ENCODE results near the gene GATAD2A. TPM values are rescaled to one million over a fixed set of nuclear protein-coding genes. Genes with fewer than 3 reads are reported as not detected.
A peak's percentile ranks its signal among the peaks of the same experiment; 100 is the strongest.

Gene GATAD2A
- total and polyA plus RNA-seq, 2 donors from 2014 or later = 18.0 to 91.0 TPM

GRCh38 chr19:19409205-19409604 is 3.7 kb downstream of the GATAD2A start:
- H3K36me3 ChIP-seq (ENCODE audit: control insufficient read depth in 2 of 3, insufficient read depth in 3 of 3, low read length in 3 of 3) = no peaks in the 10 kb centered on the region
- H3K4me3 ChIP-seq (ENCODE audit: low read length in 3 of 3) = no peak overlapping the region
- intact Hi-C loops (cut with DNase I) = no loop called here
- no peak overlapping the region for H3K9ac ChIP-seq (ENCODE audit: low read length in 3 of 3)
- no peak for DNase-seq
- peaks cover 0 to 32% (median 30%) of the 10 kb centered on the region in 3 donors for H3K4me1 ChIP-seq (ENCODE audit: control insufficient read depth in 2 of 3, insufficient read depth in 2 of 3, low read depth in 1 of 3, low read length in 3 of 3)
- FAIRE-seq = no peak
- no peaks in the 10 kb centered on the region for H3K9me3 ChIP-seq (ENCODE audit: control insufficient read depth in 2 of 3, insufficient read depth in 1 of 3, low read length in 3 of 3)
- no peaks in the 10 kb centered on the region for H3K27me3 ChIP-seq (ENCODE audit: control insufficient read depth, insufficient read depth, low read length)
- TF ChIP-seq CTCF (IDR thresholded peaks at IDR 0.05; ENCODE audit: borderline replicate concordance, extremely low read depth, insufficient read depth) = no peak
- no peak overlapping the region for H3K27ac ChIP-seq (ENCODE audit: low read depth in 2 of 2, low read length in 2 of 2)

DNA sequence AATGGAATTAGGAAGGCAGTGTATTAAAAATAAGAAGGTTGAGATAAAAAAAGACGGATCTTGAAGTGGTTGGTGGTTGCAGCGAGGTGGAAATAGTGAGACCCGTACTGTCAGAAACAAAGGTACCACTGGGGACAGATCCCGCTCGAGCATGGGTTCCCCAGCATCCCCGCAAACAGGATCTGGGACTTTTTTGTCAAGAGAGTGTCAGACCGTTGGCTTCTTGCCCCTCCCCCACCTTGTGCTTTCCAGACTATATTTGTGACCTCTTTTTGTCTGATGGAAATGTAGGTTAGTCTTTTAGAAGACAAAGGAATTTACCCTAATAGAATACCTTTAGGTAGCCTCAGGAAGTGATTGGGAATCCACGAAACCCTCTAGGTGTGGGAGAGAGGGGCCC is 4.2 kb downstream of the GATAD2A start:
- Histone ChIP-seq H3K4me3 (ENCODE audit: low read length in 3 of 3) (no peak overlapping the region), H3K9me3 (ENCODE audit: control insufficient read depth in 2 of 3, insufficient read depth in 1 of 3, low read length in 3 of 3) (no peaks in the 10 kb centered on the region), H3K4me1 (ENCODE audit: control insufficient read depth in 2 of 3, insufficient read depth in 2 of 3, low read depth in 1 of 3, low read length in 3 of 3) (peaks cover 0 to 32% (median 30%) of the 10 kb centered on the region in 3 donors), H3K27ac (ENCODE audit: low read depth in 2 of 2, low read length in 2 of 2) (no peak overlapping the region), H3K9ac (ENCODE audit: low read length in 3 of 3) (no peak overlapping the region), H3K27me3 (ENCODE audit: control insufficient read depth, insufficient read depth, low read length) (no peaks in the 10 kb centered on the region), H3K36me3 (ENCODE audit: control insufficient read depth in 2 of 3, insufficient read depth in 3 of 3, low read length in 3 of 3) (no peaks in the 10 kb centered on the region)
- FAIRE-seq (no peak), DNase-seq (no peak)
- intact Hi-C loops (cut with DNase I) = no loop called here
- TF ChIP-seq CTCF (IDR thresholded peaks at IDR 0.05; ENCODE audit: borderline replicate concordance, extremely low read depth, insufficient read depth) = no peak

DNA sequence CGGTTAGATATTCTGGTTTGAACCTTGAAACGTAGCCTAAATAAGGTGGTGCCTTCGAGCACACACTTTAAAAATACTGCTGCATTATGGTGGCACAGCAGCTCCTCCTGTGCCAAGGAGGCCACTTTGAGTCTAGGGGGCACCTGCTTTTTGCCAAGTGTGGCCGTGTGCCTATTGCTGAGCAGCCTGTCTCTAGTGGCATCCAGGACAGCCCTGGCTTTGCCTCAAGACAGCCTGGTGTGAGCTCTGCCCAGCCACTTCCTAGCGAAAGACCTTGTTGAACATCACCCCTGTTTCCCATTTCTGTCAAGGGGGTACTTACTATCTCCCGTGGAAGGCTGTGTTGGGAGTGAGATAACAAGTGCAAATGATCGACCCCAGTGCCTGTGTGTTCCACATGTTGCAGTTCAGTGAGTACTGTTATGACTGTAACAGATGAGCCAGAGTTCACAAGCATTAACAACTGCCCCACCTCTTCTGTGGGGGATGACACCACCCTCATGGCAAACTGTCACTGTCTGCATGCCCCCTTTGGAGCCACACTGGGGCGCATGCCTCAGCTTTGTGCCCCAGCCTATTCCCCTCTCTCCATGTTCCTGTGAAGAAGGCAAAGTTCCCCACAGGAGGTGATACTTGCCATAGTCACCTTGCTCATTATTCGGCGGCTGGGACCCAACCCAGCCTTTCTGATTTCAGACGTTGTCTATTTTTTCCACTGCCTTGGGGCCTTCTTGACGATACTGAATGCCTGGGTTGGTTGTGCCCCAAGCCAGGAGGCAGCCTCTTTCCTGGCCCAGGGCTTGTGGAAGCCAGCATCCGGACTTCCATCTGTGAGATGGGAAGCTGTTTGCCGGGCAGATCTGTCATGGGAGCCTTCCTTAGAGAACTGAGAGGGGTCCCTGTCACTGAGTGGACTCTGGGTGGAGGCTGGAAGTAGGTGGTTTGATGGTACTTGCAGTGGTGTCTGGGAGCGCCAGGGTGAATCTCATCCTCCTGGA is 5.4 kb downstream of the GATAD2A start:
- Histone ChIP-seq H3K4me1 (ENCODE audit: control insufficient read depth in 2 of 3, insufficient read depth in 2 of 3, low read depth in 1 of 3, low read length in 3 of 3) (peaks cover 0 to 28% (median 28%) of the 10 kb centered on the region in 3 donors), H3K27ac (ENCODE audit: low read depth in 2 of 2, low read length in 2 of 2) (peak overlapping the region in 1 of 2 donors; percentile 8), H3K9ac (ENCODE audit: low read length in 3 of 3) (no peak overlapping the region), H3K27me3 (ENCODE audit: control insufficient read depth, insufficient read depth, low read length) (no peaks in the 10 kb centered on the region), H3K9me3 (ENCODE audit: control insufficient read depth in 2 of 3, insufficient read depth in 1 of 3, low read length in 3 of 3) (no peaks in the 10 kb centered on the region), H3K36me3 (ENCODE audit: control insufficient read depth in 2 of 3, insufficient read depth in 3 of 3, low read length in 3 of 3) (no peaks in the 10 kb centered on the region), H3K4me3 (ENCODE audit: low read length in 3 of 3) (no peak overlapping the region)
- no peak for FAIRE-seq
- intact Hi-C loops (cut with DNase I) = no loop called here
- peak in 1 of 5 donors; percentile 30 for DNase-seq
- TF ChIP-seq CTCF (IDR thresholded peaks at IDR 0.05; ENCODE audit: borderline replicate concordance, extremely low read depth, insufficient read depth) = no peak

Measured in kidney (tissue), 14 donors.